Measurements from ENCODE around the gene CLK4. TPM values are rescaled to one million over a fixed set of nuclear protein-coding genes. Genes with fewer than 3 reads are reported as not detected.

CLK4 gene
- total and polyA plus RNA-seq, 2 of the 8 experiments (the other 6 are each of a cell fraction or from before 2014, with no cell fraction given) = 8.1 to 12.6 TPM

DNA sequence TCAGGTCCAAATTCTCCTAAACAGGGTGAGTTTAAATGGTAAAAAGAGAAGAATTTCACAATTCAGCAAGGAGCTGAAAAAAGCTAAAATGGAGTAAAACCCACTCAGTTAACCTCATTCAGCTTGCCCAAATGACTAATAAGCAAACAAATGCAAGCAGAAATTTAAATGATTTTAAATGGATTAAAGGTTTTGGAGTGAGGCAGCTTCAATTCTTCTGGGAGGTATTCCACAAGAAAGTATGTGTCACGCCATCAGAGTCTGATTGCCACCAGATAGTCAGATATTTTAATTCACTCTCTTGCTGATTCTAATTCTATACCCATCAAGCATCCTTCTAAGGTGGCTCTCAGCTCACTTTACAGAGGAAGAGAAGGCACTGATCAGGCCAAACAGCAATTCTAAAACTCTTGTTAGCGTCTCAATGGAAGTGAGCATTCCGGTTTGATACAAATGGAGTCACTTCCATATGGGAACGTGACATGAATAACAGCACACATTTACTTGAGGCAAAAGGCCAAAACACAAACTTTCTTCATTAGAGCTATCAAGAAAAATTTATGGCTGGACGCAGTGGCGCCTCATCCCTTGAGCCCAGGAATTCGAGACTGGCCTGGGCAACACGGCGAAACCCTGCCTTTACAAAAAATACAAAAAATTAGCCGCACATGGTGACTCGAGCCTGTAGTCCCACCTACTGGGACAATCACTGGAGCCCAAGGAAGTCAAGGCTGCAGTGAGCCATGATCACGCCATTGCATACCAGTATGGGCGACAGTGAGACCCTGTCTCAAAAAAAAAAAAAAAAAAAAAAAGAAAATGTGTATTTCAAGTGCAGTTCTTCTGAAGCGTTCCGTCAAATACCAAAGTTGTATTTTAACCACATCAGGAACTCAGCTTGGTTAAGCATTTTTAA is 2.0 kb downstream of the CLK4 start:
- Histone ChIP-seq H3K23ac (ENCODE audit: insufficient read length) (no peak overlapping the region), H3K79me2 (ENCODE audit: control insufficient read depth in 1 of 2, insufficient read depth in 2 of 2, low read length in 2 of 2) (peaks cover 0 to 53% of the 10 kb centered on the region in 2 experiments; a peak in 3 of 4 replicates), H2BK120ac (replicated peaks; ENCODE audit: low read depth, low read length) (no peak overlapping the region), H3K27me3 (replicated peaks in 1 of 4; ENCODE audit: control insufficient read depth in 3 of 4, extremely low read depth in 1 of 4, insufficient read depth in 3 of 4, low read length in 3 of 4) (no peaks in the 10 kb centered on the region), H4K91ac (replicated peaks; ENCODE audit: insufficient read length, low read length) (no peak overlapping the region), H3K9me3 (ENCODE audit: insufficient read depth in 2 of 2, low read depth in 1 of 2, low read length in 1 of 2) (no peaks in the 10 kb centered on the region), H3K4me3 (ENCODE audit: extremely low read depth in 1 of 4, insufficient read depth in 2 of 4, low read depth in 3 of 4, low read length in 4 of 4) (peak overlapping the region; percentile 81 to 98 (median 93); a peak in 7 of 8 replicates), H2AK5ac (ENCODE audit: low read depth, low read length) (no peak overlapping the region), H3K79me1 (ENCODE audit: low read depth, low read length) (no peaks in the 10 kb centered on the region), H3K18ac (ENCODE audit: extremely low read depth, low read length) (no peak overlapping the region), H3K4me1 (replicated peaks in 1 of 4; ENCODE audit: control insufficient read depth in 3 of 4, insufficient read depth in 4 of 4, low read length in 3 of 4) (peaks cover under 1 to 10% (median 6%) of the 10 kb centered on the region in 4 experiments), H3K9ac (replicated peaks in 1 of 4; ENCODE audit: extremely low read depth in 1 of 4, low read depth in 3 of 4, low read length in 3 of 4) (peak overlapping the region in 2 of 4 experiments; percentile 12 to 32; a peak in 2 of 7 replicates), H2AFZ (ENCODE audit: low read length) (no peak overlapping the region), H3K4me2 (ENCODE audit: insufficient read depth in 1 of 2, low read depth in 2 of 2, low read length in 2 of 2) (peak overlapping the region; percentile 80 to 89), H3K27ac (ENCODE audit: low read depth, low read length) (no peak overlapping the region), H2BK20ac (ENCODE audit: low read length) (no peak overlapping the region), H2BK5ac (ENCODE audit: low read depth, low read length) (no peak overlapping the region; the same call in 1 of the 2 replicates), H3K4ac (replicated peaks; ENCODE audit: insufficient read length, low read depth, low read length) (no peak overlapping the region), H3K14ac (ENCODE audit: insufficient read length) (no peak overlapping the region), H4K8ac (ENCODE audit: extremely low read depth, insufficient read depth, low read length) (no peak overlapping the region), H3K23me2 (ENCODE audit: low read depth, low read length) (peaks cover 7% of the 10 kb centered on the region), H4K5ac (ENCODE audit: insufficient read length, low read depth, low read length) (no peak overlapping the region), H2BK12ac (ENCODE audit: low read depth, low read length) (peak overlapping the region; percentile 35; the same call in 1 of the 2 replicates), H4K20me1 (replicated peaks in 1 of 2; ENCODE audit: control insufficient read depth in 1 of 2, insufficient read depth in 2 of 2, low read length in 2 of 2) (peaks cover 0 to 3% of the 10 kb centered on the region in 2 experiments), H3K36me3 (ENCODE audit: control insufficient read depth in 2 of 4, insufficient read depth in 4 of 4, low read length in 3 of 4) (peaks cover 0 to 14% (median 6%) of the 10 kb centered on the region in 4 experiments; a peak in 5 of 8 replicates), H2BK15ac (ENCODE audit: low read length) (no peak overlapping the region), H3K56ac (replicated peaks; ENCODE audit: insufficient read length, low read depth, low read length) (no peak overlapping the region)
- FAIRE-seq (no peak), DNase-seq (ENCODE audit: low read depth in 1 of 2, low spot score in 2 of 2) (no peak)
- ChIA-PET POLR2A (ENCODE audit: partially characterized antibody) (interaction anchor here (0.6 to 4.6 kb wide), 10 partner anchors 12 to 1684 kb away, joined by 3 to 18 read pairs (median 4); partner anchors contain the start of gene COL23A1), CTCF (ENCODE audit: partially characterized antibody) (interaction anchor here (0.6 to 1.4 kb wide), 5 partner anchors 13 to 339 kb away, joined by 3 to 5 read pairs (median 3); no protein-coding TSS in a partner anchor)
- WGBS, 2 experiments (ENCODE audit: extremely low coverage in 1 of 2, insufficient coverage in 1 of 2, insufficient read length in 1 of 2, insufficient replicate concordance in 2 of 2, low coverage in 1 of 2, low lambda C conversion rate in 2 of 2, missing lambda C conversion rate in 1 of 2) = 40% methylated on average over 15 of the region's 15 CpGs; no CpG with 5 or more reads in 1 of the 2 experiments
- TF ChIP-seq JUND (IDR thresholded peaks at IDR 0.05; ENCODE audit: low read length) (no peak), TCF12 (IDR thresholded peaks at IDR 0.05; ENCODE audit: low read depth, low read length) (no peak)

Data from H1 (cell line).